AG04449 (cell line): ENCODE results near the gene ZNF594.
"Not testable (repeated sequence)": the region's sequence is repeated elsewhere in the genome, so short reads cannot be mapped to it uniquely, and the experiment has no call there.

Experiments
- CTCF ChIA-PET: fragments of 350-600 bp; formaldehyde crosslinking; extraction: SDS; loops from one replicate; lab custom pipeline; 2021; ENCODE audit warnings: antibody characterized with exemption; lab: Yijun Ruan, JAX
- POLR2A ChIA-PET: fragments of 400-600, 350-600 bp; formaldehyde crosslinking; extraction: SDS; loops from one replicate; lab custom pipeline; 2020; ENCODE audit warnings: antibody characterized with exemption, inconsistent platforms; lab: Yijun Ruan, JAX
- DNase-seq: peaks from one replicate; pipeline ENCODE4 v3.0.0-alpha.2; 2010; ENCODE audit warnings: low read depth, low spot score
- H3K4me3 ChIP-seq: 2 replicates; pipeline ENCODE4 v1.5.1; 2011; ENCODE audit warnings: low read depth, mild to moderate bottlenecking, control low read depth, low read length
- TF ChIP-seq, protein P1 (sequence below): IDR thresholded peaks from one replicate; pipeline ENCODE4 v1.5.1; 2011; ENCODE audit warnings: mild to moderate bottlenecking, moderate library complexity, low read length, control low read depth, inconsistent platforms; ENCODE audit not compliant: insufficient read depth; ENCODE audit errors: missing control alignments

ZNF594 gene

DNA sequence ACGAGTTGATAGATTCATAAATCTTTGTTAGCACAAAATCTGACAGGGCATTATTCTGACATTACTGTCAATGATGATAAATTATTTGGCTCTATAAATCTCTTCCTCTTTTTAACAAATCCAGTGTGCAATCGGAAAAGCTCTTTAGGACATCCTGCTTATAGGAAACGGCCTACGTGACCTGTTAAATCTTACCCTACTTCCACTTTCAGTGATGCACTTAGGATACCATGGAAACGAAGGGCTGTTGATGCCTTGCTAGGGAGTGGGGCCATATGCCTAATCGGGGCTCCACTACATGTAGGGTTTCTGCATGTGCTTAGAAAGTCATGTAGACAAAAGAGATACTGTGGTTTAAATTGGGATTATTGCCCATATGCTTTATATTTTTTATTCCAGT is 27.2 kb downstream of the ZNF594 start:
- no peak overlapping the region for H3K4me3 ChIP-seq
- TF ChIP-seq, protein P1, sequence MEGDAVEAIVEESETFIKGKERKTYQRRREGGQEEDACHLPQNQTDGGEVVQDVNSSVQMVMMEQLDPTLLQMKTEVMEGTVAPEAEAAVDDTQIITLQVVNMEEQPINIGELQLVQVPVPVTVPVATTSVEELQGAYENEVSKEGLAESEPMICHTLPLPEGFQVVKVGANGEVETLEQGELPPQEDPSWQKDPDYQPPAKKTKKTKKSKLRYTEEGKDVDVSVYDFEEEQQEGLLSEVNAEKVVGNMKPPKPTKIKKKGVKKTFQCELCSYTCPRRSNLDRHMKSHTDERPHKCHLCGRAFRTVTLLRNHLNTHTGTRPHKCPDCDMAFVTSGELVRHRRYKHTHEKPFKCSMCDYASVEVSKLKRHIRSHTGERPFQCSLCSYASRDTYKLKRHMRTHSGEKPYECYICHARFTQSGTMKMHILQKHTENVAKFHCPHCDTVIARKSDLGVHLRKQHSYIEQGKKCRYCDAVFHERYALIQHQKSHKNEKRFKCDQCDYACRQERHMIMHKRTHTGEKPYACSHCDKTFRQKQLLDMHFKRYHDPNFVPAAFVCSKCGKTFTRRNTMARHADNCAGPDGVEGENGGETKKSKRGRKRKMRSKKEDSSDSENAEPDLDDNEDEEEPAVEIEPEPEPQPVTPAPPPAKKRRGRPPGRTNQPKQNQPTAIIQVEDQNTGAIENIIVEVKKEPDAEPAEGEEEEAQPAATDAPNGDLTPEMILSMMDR: no peak
- CTCF ChIA-PET: no interaction called here
- POLR2A ChIA-PET: no interaction called here
- no peak for DNase-seq

DNA sequence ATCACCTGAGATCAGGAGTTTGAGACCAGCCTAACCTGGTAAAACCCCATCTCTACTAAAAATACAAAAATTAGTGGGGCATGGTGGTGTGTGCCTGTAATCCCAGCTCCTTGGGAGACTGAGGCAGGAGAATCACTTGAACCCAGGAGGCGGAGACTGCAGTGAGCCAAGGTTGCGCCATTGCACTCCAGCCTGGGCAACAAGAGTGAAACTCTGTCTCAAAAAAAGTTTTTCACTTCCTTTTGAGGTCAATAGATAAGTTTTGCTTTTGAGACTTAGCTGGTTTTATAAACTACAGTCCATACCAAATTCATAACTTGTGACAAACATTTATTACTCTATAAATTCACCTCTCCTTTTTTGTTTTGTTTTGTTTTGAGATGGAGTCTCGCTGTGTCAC is 29.9 kb downstream of the ZNF594 start:
- DNase-seq, H3K4me3 ChIP-seq, POLR2A ChIA-PET, CTCF ChIA-PET: not testable (repeated sequence)

GRCh38 chr17:5160702-5161101 is 31.0 kb downstream of the ZNF594 start:
- H3K4me3 ChIP-seq, CTCF ChIA-PET, POLR2A ChIA-PET, DNase-seq: not testable (repeated sequence)

GRCh38 chr17:5146122-5146521 is 45.5 kb downstream of the ZNF594 start:
- H3K4me3 ChIP-seq, DNase-seq, POLR2A ChIA-PET, CTCF ChIA-PET: not testable (repeated sequence)

GRCh38 chr17:5142877-5143276 is 48.8 kb downstream of the ZNF594 start:
- H3K4me3 ChIP-seq, DNase-seq, POLR2A ChIA-PET, CTCF ChIA-PET: not testable (repeated sequence)

DNA sequence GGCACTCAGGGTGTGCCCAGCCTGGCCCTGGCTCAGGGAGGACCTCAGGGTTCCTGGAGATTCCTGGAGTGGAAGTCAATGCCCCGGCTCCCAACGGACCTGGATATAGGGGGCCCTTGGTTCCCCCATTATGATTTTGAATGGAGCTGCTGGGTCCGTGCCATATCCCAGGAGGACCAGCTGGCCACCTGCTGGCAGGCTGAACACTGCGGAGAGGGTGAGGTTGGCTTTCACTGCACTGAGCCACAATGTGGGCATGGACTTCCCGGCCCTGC is 52.3 kb downstream of the ZNF594 start:
- TF ChIP-seq, protein P1: no peak
- H3K4me3 ChIP-seq: no peak overlapping the region
- ChIA-PET POLR2A (no interaction called here), CTCF (no interaction called here)
- no peak for DNase-seq

DNA sequence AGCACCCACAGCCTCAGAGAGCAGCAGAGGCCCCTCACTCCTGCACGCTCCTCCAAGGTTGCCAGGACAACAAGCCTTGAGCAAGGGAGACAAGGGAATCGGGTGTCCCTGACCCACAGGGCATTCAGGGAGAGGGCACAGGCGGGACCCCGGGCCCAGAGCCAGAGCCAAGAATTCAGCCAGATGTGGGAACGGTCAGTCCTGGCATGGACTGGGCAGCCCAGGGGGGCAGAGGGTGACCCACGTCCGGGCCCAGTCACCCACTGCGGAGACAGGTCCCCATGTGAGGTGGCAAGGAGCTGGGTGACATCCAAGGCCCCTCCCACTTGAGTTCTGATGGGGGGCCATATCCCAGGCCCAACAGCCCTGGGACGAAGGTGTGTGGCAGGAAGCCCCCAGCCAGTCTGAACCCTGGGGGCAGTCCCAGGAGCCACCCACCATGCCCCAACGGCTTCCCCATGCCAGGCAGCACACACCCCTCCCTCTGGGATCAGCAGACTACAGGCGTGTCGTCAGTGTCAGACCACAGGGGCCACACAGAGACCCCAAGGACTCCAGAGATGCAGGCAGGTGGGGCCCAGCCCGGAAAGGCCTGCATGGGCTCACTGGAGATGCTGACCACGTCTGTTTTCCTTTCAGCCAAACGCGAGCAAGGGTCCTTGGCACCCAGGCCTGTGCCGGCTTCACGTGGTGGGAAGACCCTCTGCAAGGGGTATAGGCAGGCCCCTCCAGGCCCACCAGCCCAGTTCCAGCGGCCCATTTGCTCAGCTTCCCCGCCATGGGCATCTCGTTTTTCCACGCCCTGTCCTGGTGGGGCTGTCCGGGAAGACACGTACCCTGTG is 52.8 kb downstream of the ZNF594 start:
- H3K4me3 ChIP-seq: no peak overlapping the region
- POLR2A ChIA-PET: no interaction called here
- CTCF ChIA-PET: no interaction called here
- TF ChIP-seq, protein P1: no peak
- DNase-seq: no peak

GRCh38 chr17:5138198-5138544 is 53.5 kb downstream of the ZNF594 start:
- POLR2A ChIA-PET, DNase-seq, CTCF ChIA-PET, H3K4me3 ChIP-seq: not testable (repeated sequence)

DNA sequence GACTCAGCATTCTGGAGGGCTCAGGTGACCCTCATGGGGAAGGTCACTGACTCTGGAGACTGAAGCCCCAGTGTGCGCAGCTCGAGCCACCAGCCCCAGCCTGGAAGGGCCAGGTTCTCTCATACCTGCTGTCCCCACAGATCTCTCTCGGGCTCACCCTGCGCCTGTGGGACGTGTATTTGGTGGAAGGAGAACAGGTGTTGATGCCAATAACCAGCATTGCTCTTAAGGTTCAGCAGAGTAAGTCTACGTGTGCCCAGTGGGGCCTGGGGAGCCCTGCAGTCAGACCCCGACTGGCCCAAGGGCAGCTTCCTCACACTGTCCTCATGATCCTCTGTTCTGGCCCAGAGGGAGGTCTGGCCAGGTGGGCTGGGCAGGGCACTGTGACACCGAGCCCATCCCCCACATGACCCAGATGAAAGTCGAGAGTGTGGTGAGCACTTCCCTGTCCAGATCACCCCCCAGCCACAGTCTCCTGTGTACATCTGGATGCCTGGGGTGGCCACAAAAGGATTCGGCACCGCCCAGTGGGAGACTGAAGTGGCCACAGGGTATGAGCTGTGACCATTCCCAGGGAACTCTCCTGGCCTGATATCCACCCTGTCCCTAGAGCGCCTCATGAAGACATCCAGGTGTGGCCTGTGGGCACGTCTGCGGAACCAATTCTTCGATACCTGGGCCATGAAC is 54.0 kb downstream of the ZNF594 start:
- DNase-seq, POLR2A ChIA-PET, CTCF ChIA-PET, H3K4me3 ChIP-seq: not testable (repeated sequence)

GRCh38 chr17:5136580-5137412 is 54.9 kb downstream of the ZNF594 start:
- H3K4me3 ChIP-seq, POLR2A ChIA-PET, DNase-seq, CTCF ChIA-PET: not testable (repeated sequence)
